Suprapubic skin (tissue), 3 donors: ENCODE results near the gene LMCD1.

ENCODE experiments used
- POLR2A ChIP-seq, 2 donors: fragments of 450-650 bp; IDR thresholded peaks; one replicate each; pipeline ENCODE4 v1.6.1; 2017; ENCODE audit warnings: antibody characterized with exemption in 2 of 2, mild to moderate bottlenecking in 2 of 2, moderate library complexity in 2 of 2
- TF ChIP-seq, protein P1 (sequence below), 2 donors: fragments of 200-600 bp in 1 of 2; fragments of 450-650 bp in 1 of 2; sonication (generic) in 1 of 2; IDR thresholded peaks; one replicate each; pipeline ENCODE4 v1.5.1; 2016 to 2019; ENCODE audit warnings: antibody characterized with exemption in 2 of 2, mild to moderate bottlenecking in 1 of 2, moderate library complexity in 1 of 2

DNA sequence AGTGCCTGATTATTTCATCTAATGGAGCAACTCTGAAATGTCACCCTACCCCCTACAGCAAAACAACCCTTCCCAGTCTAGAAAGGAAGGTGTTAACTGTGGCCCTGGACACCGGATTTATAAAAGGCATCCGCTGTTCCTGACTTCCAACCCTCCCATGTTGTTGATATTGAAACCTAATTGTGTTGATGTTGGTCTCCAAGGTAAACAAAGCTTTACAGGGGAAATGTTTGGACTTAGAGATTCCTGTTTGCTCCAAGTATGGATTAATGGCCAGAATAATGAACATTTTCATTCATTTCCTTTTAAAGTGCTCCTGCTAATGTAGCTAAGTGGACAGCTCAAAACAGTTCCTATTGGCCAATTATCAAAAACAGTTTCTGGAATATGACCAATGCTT is 19.4 kb upstream of the LMCD1 start:
- TF ChIP-seq, protein P1, sequence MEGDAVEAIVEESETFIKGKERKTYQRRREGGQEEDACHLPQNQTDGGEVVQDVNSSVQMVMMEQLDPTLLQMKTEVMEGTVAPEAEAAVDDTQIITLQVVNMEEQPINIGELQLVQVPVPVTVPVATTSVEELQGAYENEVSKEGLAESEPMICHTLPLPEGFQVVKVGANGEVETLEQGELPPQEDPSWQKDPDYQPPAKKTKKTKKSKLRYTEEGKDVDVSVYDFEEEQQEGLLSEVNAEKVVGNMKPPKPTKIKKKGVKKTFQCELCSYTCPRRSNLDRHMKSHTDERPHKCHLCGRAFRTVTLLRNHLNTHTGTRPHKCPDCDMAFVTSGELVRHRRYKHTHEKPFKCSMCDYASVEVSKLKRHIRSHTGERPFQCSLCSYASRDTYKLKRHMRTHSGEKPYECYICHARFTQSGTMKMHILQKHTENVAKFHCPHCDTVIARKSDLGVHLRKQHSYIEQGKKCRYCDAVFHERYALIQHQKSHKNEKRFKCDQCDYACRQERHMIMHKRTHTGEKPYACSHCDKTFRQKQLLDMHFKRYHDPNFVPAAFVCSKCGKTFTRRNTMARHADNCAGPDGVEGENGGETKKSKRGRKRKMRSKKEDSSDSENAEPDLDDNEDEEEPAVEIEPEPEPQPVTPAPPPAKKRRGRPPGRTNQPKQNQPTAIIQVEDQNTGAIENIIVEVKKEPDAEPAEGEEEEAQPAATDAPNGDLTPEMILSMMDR (IDR thresholded peaks at IDR 0.05), result no peak
- TF ChIP-seq POLR2A (IDR thresholded peaks at IDR 0.05), result no peak
